AG04449 (cell line): Measurements from ENCODE around the gene VPS26A.

Source experiments
- CTCF ChIA-PET: fragments of 350-600 bp; formaldehyde crosslinking; extraction: SDS; loops from one replicate; lab custom pipeline; 2021; ENCODE audit warnings: antibody characterized with exemption; lab: Yijun Ruan, JAX
- POLR2A ChIA-PET: fragments of 400-600, 350-600 bp; formaldehyde crosslinking; extraction: SDS; loops from one replicate; lab custom pipeline; 2020; ENCODE audit warnings: antibody characterized with exemption, inconsistent platforms; lab: Yijun Ruan, JAX
- DNase-seq: peaks from one replicate; pipeline ENCODE4 v3.0.0-alpha.2; 2010; ENCODE audit warnings: low read depth, low spot score
- H3K4me3 ChIP-seq: 2 replicates; pipeline ENCODE4 v1.5.1; 2011; ENCODE audit warnings: low read depth, mild to moderate bottlenecking, control low read depth, low read length
- CTCF ChIP-seq: IDR thresholded peaks from one replicate; pipeline ENCODE4 v1.5.1; 2011; ENCODE audit warnings: mild to moderate bottlenecking, moderate library complexity, low read length, control low read depth, inconsistent platforms; ENCODE audit not compliant: insufficient read depth; ENCODE audit errors: missing control alignments

The VPS26A gene

GRCh38 chr10:69216577-69217118, 92.7 kb downstream of the VPS26A start:
- no peak for DNase-seq
- CTCF ChIA-PET, result interaction anchor here (0.8 to 2.0 kb wide), 5 partner anchors 13 to 176 kb away, joined by 3 to 8 read pairs (median 4); no protein-coding TSS in a partner anchor
- POLR2A ChIA-PET, result no interaction called here
- no peak for TF ChIP-seq CTCF
- H3K4me3 ChIP-seq, result no peak overlapping the region

- DNase-seq, result peak; percentile 73
- H3K4me3 ChIP-seq, result no peak overlapping the region
- TF ChIP-seq CTCF, result no peak
- POLR2A ChIA-PET, result no interaction called here
- CTCF ChIA-PET, result interaction anchor here (0.8 to 2.0 kb wide), 4 partner anchors 11 to 175 kb away, joined by 3 to 8 read pairs (median 4); no protein-coding TSS in a partner anchor
Observed at GRCh38 chr10:69217119-69217754, 93.3 kb downstream of the VPS26A start.

- no peak overlapping the region for H3K4me3 ChIP-seq
- no peak for TF ChIP-seq CTCF
- ChIA-PET POLR2A (no interaction called here), CTCF (interaction anchor here (1.1 to 1.5 kb wide), 2 partner anchors 10 to 124 kb away, joined by 4 to 5 read pairs; no protein-coding TSS in a partner anchor)
- no peak for DNase-seq
Observed at GRCh38 chr10:69218831-69219230, 94.9 kb downstream of the VPS26A start.

- H3K4me3 ChIP-seq, result no peak within 1 kb of the TSS
- POLR2A ChIA-PET, result no interaction called here
- CTCF ChIA-PET, result interaction anchor here (0.8 to 2.0 kb wide), 7 partner anchors 9 to 188 kb away, joined by 3 to 8 read pairs (median 4); no protein-coding TSS in a partner anchor
Observed at GRCh38 chr10:69220041-69220451, 96.1 kb downstream of the VPS26A start, which contains the start of gene HKDC1. TSS of gene HKDC1 (plus strand) at chr10:69220332. CDS start at chr10:69220436, 104 bp downstream.

GRCh38 chr10:69220507-69220906, 96.5 kb downstream of the VPS26A start:
- ChIA-PET POLR2A (no interaction called here), CTCF (interaction anchor here (0.8 to 2.0 kb wide), 8 partner anchors 9 to 188 kb away, joined by 3 to 8 read pairs (median 4); no protein-coding TSS in a partner anchor)
- no peak for TF ChIP-seq CTCF
- DNase-seq, result no peak
- H3K4me3 ChIP-seq, result no peak overlapping the region

More at GRCh38 chr10:69220041-69220451, 96.1 kb downstream of the VPS26A start, which contains the start of gene HKDC1:
- no peak for TF ChIP-seq CTCF
- no peak for DNase-seq
